GM19463 (cell line): ENCODE data around the gene RAB39B.
"Not testable (repeated sequence)": the region's sequence is repeated elsewhere in the genome, so short reads cannot be mapped to it uniquely, and the experiment has no call there.

ENCODE experiments used
- ATAC-seq: cut with Tn5 transposase; IDR thresholded peaks from one replicate; pipeline ENCODE4 v1.9.1; 2021; ENCODE audit warnings: mild to moderate bottlenecking, moderate library complexity; ENCODE audit not compliant: unreplicated experiment

RAB39B gene, protein sequence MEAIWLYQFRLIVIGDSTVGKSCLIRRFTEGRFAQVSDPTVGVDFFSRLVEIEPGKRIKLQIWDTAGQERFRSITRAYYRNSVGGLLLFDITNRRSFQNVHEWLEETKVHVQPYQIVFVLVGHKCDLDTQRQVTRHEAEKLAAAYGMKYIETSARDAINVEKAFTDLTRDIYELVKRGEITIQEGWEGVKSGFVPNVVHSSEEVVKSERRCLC

DNA sequence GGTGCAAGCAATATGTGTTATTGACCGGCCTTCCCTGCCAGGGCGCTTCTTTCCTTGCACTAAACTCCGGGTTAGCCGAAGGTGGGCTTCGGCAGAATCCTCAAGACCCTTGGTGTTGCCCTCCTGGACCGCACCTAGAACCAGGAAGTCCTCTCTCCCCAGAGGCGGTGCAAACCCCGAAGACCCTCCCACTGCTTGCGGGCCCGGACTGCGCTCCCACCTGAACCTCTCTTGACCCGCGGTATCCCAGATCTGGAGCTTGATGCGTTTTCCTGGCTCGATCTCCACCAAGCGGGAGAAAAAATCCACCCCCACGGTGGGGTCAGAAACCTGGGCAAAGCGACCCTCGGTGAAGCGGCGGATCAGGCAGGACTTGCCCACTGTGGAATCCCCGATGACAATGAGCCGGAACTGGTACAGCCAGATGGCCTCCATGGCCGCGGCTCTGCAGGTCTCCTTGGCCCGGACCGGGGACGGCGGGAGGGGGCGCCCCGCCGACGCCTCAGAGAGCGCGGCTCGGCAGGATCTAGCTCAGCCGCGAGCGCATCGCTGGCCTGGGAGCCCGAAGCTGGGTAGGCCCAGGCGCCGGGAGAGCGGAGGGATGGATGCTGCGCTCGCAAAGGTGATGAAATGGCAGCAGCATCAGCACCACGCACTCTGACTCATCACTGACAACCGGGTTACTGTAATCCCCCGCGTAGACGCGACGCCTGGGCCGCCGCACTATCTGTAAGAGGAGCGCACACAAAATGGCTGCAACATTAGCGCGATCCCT is at the start of gene RAB39B:
TSS of gene RAB39B (minus strand) at position 638 of the 775 bp plus-strand sequence. CDS start at position 435, 203 bp downstream.
- ATAC-seq: peak; percentile 87

DNA sequence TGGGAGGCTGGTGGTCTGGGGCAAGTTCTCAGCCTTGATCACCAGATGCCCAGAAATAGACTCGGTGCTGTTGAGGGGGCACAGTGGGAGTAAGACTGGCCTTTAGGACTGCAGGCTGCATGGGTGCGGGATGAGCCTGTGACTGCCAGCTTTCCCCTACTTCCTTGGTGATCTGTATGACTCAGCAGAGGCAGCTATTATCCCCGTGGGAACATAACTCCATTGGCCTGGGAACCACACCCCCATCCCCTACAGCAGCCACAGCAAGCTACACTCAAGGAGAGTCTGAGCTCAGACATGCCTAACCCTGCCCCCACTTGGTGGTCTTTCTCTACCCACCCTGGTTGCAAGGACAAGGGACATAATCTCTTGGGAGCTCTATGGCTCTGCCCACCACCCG is 49.5 kb upstream of the RAB39B start:
- no peak for ATAC-seq

DNA sequence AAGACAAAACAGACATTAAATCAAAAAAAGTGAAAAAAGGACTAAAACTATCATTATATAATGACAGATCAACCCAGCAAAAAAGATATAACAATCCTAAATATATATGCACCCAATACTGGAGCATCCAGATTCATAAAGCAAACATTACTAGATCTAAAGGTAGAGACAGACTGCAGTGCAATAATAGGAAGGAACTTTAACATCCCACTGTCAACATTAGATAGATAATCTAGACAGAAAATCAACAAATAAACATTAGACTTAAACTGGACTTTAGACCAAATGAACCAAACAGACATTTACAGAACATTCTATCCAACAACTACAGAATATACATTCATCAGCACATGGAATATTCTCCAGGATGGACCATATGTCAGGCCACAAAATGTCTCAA is 29.5 kb upstream of the RAB39B start:
- no peak for ATAC-seq

DNA sequence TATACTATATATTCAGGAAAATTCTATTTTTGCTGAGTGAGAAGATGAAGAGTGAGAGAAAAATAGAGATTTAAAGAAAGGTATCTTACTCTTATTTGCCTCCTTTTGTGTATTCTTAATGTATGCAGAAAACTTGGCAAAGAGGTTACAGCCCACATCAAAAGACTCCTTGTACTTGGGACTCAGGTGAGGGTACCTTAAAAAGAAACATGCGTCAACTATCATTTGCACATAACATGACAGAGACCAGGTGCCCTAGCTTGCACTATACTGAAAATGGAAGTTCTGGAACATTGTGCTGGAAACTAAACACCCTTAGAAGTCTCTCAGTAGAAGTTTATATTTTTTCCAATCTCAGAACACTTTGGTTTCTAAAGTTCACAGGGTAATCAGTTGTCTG is 15.6 kb upstream of the RAB39B start:
- ATAC-seq: no peak

DNA sequence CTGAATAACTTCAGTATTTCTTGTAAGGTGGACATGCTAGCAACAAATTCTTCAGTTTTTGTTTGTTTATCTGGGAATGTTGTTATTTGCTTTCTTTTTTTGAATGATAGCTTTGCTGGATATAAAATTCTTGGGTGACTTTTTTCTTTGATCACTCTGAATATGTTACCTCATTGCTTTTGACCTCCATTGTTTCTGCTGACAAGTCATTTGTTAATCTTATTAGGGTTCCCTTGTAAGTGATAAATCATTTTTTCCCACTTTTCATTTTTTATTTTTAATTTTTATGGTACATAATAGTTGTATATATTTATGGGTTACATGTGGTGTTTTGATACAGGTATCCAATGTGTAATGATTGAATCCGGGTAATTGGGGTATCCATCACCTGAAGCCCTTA is 6.7 kb upstream of the RAB39B start:
- ATAC-seq: no peak

DNA sequence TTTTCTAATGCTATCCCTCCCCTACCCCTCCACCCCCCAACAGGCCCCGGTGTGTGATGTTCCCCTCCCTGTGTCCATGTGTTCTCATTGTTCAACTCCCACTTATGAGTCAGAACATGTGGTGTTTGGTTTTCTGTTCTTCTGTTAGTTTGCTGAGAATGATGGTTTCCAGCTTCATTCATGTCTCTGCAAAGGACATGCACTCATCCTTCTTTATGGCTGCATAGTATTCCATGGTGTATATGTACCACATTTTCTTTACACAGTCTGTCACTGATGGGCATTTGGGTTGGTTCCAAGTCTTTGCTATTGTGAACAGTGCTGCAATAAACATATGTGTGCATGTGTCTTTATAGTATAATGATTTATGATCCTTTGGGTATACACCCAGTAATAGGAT is 3.7 kb upstream of the RAB39B start:
- not testable (repeated sequence) for ATAC-seq

DNA sequence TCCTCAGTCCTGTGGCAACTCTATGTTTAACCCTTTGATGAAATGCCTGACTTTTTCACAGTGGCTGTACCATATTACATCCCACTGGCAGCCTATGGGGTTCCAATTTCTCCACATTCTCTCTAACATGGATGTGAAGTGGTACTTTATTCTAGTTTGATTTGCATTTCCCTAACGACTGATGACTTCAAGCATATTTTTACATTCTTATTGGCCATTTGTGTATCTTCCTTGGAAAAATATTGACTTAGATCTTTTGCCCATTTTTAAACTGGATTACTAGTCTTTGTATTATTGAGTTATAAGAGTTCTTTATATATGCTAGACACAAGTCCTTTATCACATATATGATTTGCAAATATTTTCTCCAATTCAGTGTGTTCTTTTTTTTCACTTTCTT is 2.1 kb upstream of the RAB39B start:
- ATAC-seq: no peak

DNA sequence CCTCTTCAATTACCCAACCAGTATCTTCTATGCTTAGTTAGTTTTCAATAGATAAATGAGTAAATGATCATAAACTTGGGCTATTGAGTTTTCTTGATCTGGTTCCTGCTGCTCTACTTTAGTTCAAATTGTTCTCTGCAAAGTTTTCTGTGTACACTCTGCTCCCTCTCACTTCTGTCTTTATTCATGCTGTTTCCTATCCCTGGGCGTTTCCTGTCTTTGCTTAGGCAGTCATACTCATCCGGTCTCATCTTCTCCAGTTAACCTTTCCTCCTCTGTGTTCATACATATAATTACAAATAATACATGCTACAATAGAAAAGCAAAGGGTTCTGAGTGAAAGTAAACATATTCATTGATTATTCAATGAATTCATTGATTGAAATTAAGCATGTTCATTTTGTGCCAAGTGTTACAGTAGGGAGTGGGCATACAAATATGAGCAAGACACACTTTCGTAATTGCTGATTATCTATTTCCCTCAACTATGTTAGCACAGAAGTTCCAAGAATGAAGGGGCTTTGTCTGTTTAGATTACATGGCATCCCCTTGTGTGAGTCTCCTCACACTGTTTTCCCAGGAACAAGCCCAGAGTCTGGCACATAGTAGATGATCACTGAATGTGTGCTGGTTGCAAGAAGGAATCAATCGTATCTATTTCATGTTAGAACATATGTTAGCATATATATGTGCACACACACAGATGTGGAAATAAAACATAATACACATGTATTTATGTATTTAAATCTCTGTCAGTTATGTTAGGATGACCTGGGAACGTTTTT is 1.1 kb downstream of the RAB39B start:
- ATAC-seq: no peak

DNA sequence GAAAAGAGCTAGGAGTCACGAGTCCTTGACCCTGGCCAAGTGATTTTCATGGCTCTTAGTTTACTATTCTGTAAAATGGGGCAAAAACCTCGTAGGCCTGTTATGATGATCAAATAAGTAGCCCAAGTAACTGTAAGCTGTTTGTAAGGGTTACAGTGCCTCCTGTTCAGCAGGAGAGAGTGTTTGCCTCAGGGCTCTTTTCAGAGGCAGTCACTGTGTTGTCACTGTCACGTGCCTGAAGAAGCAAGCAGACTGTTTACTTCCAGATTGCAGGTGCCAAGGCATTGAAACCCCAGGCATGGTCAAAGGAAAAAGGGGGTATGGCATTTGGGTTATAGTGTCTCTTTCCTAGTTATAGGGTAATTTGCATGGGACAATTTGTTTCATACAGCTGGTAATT is 4.5 kb downstream of the RAB39B start:
- ATAC-seq: no peak

DNA sequence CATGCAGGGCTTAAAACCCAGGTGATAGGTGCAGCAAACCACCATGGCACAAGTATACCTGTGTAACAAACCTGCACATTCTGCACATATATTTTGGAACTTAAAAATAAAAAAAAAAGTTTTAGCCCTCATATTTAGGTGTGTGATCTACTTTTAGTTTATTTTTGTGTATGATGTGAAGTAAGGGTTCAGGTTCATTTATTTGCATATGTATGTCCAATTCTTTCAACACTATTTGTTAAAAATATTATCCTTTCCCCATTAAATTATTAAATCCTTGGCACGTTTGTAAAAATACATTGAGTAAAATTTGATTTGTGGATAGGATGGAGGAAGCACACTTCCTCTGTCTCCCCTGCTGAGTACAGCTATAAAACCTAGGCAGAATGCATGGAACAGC is 12.9 kb downstream of the RAB39B start:
- no peak for ATAC-seq

DNA sequence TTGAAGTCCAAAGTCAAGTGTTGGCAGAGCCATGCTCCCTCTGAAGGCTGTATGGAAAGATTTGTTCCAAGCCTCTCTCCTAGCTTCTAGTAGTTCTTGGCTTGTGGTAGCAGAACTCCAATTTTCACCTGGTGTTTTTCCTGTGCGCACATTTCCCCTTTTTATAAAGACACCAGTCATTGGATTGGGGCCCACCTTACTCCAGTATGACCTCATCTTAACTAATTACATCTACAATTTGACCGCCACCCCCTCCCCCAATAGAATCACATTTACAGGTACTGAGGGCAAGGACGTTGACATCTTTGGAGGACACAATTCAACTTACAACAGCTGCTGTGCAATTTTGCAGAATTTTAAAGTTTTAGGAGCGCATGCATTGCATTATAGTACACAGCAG is 16.8 kb downstream of the RAB39B start:
- no peak for ATAC-seq

DNA sequence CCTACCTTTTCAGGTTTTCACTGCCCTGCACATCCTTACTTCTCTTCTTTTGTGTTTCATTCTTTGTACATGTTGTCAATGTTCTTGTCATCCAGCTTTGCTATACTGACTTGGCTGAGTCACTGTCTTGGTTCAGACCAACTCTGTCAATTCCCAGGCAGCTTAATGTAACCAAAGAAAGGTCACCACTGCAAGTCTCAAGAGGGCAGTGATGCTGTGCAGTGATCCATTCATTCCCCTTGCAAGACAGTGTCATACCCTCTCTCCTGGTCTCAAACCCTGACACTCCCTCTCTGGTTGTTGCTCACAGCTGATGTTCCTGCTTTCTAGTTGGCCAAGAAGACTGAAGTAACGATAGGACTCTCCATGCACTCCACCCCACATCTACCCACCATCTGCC is 17.5 kb downstream of the RAB39B start:
- no peak for ATAC-seq

DNA sequence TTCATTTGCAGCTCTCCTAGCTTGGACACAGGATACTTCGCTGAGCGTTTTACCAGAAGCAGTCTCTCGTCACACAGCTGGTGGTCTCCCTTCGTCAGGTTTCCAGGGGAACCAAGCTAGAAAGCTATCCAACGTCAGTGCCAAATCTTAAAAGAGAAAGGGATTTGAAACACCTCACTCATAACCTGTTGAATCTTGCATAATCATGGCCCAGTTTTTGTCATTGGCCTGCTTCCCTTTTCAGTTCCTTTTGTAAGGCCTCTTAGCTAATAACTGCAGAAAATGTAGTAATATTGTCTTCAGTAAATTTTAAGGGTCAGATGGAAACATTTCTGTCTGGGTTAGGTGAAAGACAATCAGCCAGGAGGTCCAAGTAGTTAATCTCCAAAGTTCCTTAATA is 22.0 kb downstream of the RAB39B start:
- ATAC-seq: no peak

DNA sequence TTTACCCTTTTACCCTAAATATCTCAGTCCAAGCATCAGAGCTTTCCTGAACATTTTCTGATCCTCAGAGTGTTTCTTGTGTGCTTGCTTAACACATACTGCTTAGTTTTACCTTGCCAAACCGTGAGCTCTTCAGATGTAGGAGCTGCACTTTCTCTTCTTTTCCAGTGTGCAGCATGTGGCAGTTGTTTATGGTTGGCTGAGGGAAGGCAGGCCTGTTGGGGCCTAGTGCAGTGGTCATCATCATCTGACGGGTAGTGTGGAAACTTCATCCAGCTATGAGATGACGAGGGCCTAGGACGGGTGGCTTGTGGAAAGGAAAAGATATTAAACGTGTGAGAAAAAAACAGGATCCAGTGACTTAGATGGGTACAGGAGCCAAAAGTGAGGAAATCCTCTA is 26.6 kb downstream of the RAB39B start:
- ATAC-seq: no peak

DNA sequence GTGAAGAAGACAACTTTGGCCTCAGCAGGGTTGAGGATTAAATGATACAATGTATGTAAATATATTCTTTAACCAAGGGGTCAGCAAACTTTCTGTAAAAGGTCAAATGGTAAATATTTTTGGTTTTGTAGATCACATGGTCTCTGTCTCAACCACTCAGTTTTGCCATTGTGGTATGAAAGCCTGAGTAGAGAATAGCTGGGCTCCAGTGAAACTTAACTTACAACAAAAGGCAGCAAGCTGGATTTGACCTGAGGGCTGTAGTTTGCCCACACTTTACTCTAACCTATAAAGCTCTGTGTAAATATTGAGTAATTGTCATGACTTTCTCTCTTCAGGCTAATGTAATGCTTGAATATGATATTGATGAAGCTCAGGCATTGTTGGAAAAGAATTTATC is 28.4 kb downstream of the RAB39B start:
- ATAC-seq: no peak

DNA sequence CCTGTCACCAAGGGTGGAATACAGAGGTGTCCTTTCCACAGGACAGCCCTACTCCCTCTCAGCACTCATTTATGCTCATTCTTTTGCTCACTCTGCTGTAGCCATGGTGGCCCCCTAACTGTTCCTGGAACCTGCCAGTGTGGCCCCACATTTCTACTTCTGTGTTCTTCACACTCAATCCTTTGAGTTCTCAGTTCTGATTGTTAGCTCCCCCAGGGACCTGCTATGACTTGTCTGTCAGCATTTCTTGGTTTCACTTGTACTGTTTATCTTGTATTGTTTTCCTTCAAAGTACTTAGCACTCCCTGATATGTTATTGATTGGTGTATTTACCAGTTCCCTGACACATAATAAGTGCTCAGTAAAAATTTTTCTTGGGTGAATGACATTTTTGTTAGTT is 33.1 kb downstream of the RAB39B start:
- peak; percentile 79 for ATAC-seq

DNA sequence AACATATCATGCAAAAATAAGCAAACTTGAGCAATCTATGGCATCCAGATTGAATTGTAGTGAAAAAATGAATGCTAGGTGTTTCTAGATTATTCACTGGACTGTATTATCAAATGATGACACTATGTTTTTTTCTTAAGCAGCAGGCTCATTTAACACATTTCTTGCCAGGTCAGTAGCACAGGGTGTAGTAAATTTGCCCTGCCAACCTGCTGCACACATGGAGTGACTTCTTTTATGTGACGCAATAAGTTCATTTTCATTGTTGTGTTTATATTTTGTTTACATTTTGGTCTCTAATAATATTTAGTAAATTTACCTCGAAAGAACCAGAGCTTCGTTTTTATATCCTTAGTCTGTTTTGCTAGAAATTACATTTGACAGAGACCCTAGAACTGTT is 38.5 kb downstream of the RAB39B start:
- ATAC-seq: no peak

DNA sequence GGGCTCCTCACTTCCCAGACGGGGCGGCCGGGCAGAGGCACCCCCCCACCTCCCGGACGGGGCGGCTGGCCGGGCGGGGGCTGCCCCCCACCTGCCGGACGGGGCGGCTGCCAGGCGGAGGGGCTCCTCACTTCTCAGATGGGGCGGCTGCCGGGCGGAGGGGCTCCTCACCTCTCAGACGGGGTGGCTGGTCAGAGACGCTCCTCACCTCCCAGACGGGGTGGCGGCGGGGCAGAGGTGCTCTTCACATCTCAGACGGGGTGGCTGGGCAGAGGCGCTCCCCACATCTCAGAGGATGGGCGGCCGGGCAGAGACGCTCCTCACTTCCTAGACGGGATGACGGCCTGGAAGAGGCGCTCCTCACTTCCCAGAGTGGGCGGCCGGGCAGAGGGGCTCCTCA is 40.5 kb downstream of the RAB39B start:
- not testable (repeated sequence) for ATAC-seq

DNA sequence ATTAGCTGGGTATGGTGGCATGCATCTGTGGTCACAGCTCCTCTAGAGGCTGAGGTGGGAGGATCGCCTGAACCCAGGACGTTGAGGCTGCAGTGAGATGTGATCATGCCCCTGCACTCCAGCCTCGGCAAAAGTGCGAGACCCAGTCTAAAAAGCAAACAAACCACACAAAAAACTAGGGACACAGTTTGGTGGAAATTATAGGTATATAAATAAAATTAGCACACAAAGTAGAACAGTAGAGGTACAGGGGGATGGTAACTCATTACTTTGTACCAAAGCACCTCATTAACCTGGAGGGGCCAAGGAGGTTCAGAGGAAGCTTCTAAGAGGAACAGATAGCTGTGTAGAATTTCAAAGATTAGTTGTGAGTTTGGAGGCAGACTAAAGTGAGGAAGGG is 42.9 kb downstream of the RAB39B start:
- no peak for ATAC-seq

DNA sequence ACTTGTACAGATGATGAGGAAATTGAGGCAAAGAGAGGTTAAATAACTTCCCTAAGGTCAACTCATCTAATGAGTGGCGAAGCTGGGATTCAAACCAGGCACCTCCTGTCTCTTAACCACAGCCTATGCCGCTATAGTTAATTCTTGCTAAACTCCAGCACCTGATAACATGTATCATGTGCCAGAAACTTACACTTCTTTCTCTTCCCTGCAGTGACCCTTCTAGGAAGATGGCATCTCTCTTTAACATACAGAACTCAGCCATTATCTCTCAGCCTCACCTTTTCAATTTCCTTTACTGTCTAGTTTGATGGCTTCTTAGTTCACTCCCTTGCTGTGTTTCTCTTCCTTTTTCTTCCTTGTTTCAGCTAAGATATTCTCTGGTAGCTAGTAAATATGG is 45.5 kb downstream of the RAB39B start:
- no peak for ATAC-seq

DNA sequence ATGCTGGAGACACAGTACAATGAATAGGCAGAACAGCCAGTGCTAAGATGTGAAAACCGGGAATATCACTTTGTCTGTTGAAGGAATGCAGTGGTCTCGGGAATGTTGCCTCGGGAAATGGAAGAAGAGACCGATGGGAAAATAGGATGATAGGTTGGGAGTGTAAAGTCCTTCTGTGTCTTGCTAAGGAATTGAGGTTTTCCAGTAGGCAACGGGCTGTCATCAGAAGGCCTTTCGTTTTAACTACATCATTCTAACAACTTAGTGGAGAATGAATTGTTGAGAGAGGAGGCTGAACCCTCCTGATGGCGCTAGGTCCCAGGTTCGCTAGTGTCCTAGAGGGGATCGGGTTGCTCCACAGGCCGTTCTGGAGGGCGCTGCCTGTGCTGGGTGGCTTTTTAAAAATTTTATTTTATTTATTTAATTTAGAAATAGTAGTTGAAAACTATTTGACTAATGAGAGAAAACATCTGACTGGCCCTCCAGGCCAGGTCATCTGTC is 47.3 kb downstream of the RAB39B start:
- ATAC-seq: no peak
